PC-3 (cell line): Measurements from ENCODE around the gene DGKH. TPM values are rescaled to one million over a fixed set of nuclear protein-coding genes. Genes with fewer than 3 reads are reported as not detected.

Source experiments
- ATAC-seq: fragments of 200-7000 bp; cut with Tn5 transposase; 2 replicates; pipeline ENCODE4 v1.9.1; 2020; ENCODE audit warnings: mild to moderate bottlenecking, moderate library complexity
- BruUV-seq: library from RNA; stranded (reverse); fragments of 400-500 nt; replicated peaks from 2 replicates; lab custom pipeline; 2021; lab: Mats Ljungman, UMichigan
- CTCF ChIA-PET: fragments of 300-600 bp; sonication (Branson Sonifier 250); formaldehyde crosslinking; loops from one replicate; lab custom pipeline; 2022; ENCODE audit warnings: antibody characterized with exemption; lab: Charles Lee
- POLR2A ChIA-PET: fragments of 300-600 bp; sonication (Branson Sonifier 250); formaldehyde crosslinking; loops from one replicate; lab custom pipeline; 2022; ENCODE audit warnings: antibody characterized with exemption; ENCODE audit not compliant: unreplicated experiment; lab: Charles Lee
- DNase-seq: peaks from one replicate; pipeline ENCODE4 v3.0.0-alpha.2; 2015
- H2AFZ ChIP-seq: fragments of 300-600 bp; sonication (generic); 2 replicates; pipeline ENCODE4 v1.6.0; 2016; ENCODE audit warnings: antibody characterized with exemption, low read length
- H3F3A ChIP-seq: fragments of 300-600 bp; sonication (generic); one replicate; pipeline ENCODE4 v1.6.0; 2017; ENCODE audit warnings: antibody characterized with exemption, low read length, control low read depth, mild to moderate bottlenecking; ENCODE audit not compliant: unreplicated experiment
- H3K27ac ChIP-seq: fragments of 300-600 bp; sonication (generic); 2 replicates; pipeline ENCODE4 v1.5.1; 2016; ENCODE audit warnings: mild to moderate bottlenecking, low read length
- H3K27me3 ChIP-seq: fragments of 300-600 bp; sonication (generic); 2 replicates; pipeline ENCODE4 v1.6.1; 2016; ENCODE audit warnings: low read length, mixed read lengths
- H3K36me3 ChIP-seq: fragments of 300-600 bp; sonication (generic); 2 replicates; pipeline ENCODE4 v1.6.1; 2016; ENCODE audit warnings: low read depth, mixed run types, low read length, mixed read lengths
- H3K4me1 ChIP-seq: fragments of 300-600 bp; sonication (generic); 2 replicates; pipeline ENCODE4 v1.5.1; 2016; ENCODE audit warnings: low read length; ENCODE audit not compliant: insufficient read depth
- H3K4me2 ChIP-seq: fragments of 300-600 bp; sonication (generic); 2 replicates; pipeline ENCODE4 v1.6.0; 2016; ENCODE audit warnings: low read length
- H3K4me3 ChIP-seq: fragments of 300-600 bp; sonication (generic); 2 replicates; pipeline ENCODE4 v1.5.1; 2016; ENCODE audit warnings: mild to moderate bottlenecking, low read length, mixed read lengths
- H3K79me2 ChIP-seq: fragments of 300-600 bp; sonication (generic); 2 replicates; pipeline ENCODE4 v1.6.1; 2017; ENCODE audit warnings: low read length, mixed read lengths
- H3K9ac ChIP-seq: fragments of 300-600 bp; sonication (generic); 2 replicates; pipeline ENCODE4 v1.6.0; 2016; ENCODE audit warnings: mild to moderate bottlenecking, low read length
- H3K9me2 ChIP-seq: fragments of 300-600 bp; sonication (generic); replicated peaks from 2 replicates; pipeline ENCODE4 v1.6.1; 2016; ENCODE audit warnings: mixed run types, low read length, mixed read lengths
- H3K9me3 ChIP-seq: fragments of 300-600 bp; sonication (generic); 2 replicates; pipeline ENCODE4 v1.6.1; 2016; ENCODE audit warnings: low read length, mixed read lengths
- H4K20me1 ChIP-seq: fragments of 300-600 bp; sonication (generic); 2 replicates; pipeline ENCODE4 v1.6.1; 2016; ENCODE audit warnings: low read length, mixed read lengths
- EZH2 ChIP-seq: fragments of 300-600 bp; sonication (generic); IDR thresholded peaks from one replicate; pipeline ENCODE4 v1.6.1; 2017; ENCODE audit warnings: antibody characterized with exemption, mild to moderate bottlenecking, low read length; ENCODE audit not compliant: unreplicated experiment
- EZH2phosphoT487 ChIP-seq: fragments of 300-600 bp; sonication (generic); IDR thresholded peaks from 2 replicates; pipeline ENCODE4 v1.6.1; 2018; ENCODE audit warnings: mild to moderate bottlenecking, antibody characterized with exemption, low read length, borderline replicate concordance
- intact Hi-C: fragments of 100-400 bp; cut with micrococcal nuclease; formaldehyde crosslinking; loops from 2 replicates; pipeline ENCODE4 v1.9.0; 2023
- total RNA-seq: library from RNA; depleted of rRNA; stranded (reverse); fragments of >200 nt; gene quantifications from 2 replicates; pipeline ENCODE4 v1.2.3, GENCODE V29; 2014
- TF ChIP-seq, protein P1 (sequence below): fragments of 300-600 bp; sonication (generic); conservative IDR thresholded peaks from 2 replicates; pipeline ENCODE4 v1.5.1; 2017; ENCODE audit warnings: antibody characterized with exemption, low read depth, mild to moderate bottlenecking, low read length

DGKH gene
- total RNA-seq, 1 experiment from 2014 or later: 5.9 TPM

GRCh38 chr13:42099962-42100675 is 51.7 kb downstream of the DGKH start:
- BruUV-seq: no TSS peak
- no peak for TF ChIP-seq EZH2
- TF ChIP-seq, protein P1, sequence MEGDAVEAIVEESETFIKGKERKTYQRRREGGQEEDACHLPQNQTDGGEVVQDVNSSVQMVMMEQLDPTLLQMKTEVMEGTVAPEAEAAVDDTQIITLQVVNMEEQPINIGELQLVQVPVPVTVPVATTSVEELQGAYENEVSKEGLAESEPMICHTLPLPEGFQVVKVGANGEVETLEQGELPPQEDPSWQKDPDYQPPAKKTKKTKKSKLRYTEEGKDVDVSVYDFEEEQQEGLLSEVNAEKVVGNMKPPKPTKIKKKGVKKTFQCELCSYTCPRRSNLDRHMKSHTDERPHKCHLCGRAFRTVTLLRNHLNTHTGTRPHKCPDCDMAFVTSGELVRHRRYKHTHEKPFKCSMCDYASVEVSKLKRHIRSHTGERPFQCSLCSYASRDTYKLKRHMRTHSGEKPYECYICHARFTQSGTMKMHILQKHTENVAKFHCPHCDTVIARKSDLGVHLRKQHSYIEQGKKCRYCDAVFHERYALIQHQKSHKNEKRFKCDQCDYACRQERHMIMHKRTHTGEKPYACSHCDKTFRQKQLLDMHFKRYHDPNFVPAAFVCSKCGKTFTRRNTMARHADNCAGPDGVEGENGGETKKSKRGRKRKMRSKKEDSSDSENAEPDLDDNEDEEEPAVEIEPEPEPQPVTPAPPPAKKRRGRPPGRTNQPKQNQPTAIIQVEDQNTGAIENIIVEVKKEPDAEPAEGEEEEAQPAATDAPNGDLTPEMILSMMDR: no peak
- TF ChIP-seq EZH2phosphoT487: no peak
- Histone ChIP-seq H3K9ac (no peak overlapping the region), H3K36me3 (no peaks in the 10 kb centered on the region), H3K4me2 (no peak overlapping the region), H3K79me2 (peaks cover 17% of the 10 kb centered on the region), H3K27ac (no peak overlapping the region), H2AFZ (no peak overlapping the region), H3K4me1 (peaks cover 39% of the 10 kb centered on the region), H3K9me3 (no peaks in the 10 kb centered on the region), H3F3A (no peaks in the 10 kb centered on the region), H3K9me2 (no peaks in the 10 kb centered on the region), H3K4me3 (no peak overlapping the region), H4K20me1 (no peaks in the 10 kb centered on the region), H3K27me3 (no peaks in the 10 kb centered on the region)
- ChIA-PET POLR2A (no interaction called here), CTCF (no interaction called here)
- DNase-seq (no peak), ATAC-seq (no peak)
- intact Hi-C loops: no loop called here

- Histone ChIP-seq H3K4me2 (no peak overlapping the region), H3K36me3 (no peaks in the 10 kb centered on the region), H3K4me3 (no peak overlapping the region), H3F3A (no peaks in the 10 kb centered on the region), H4K20me1 (no peaks in the 10 kb centered on the region), H3K79me2 (peaks cover 19% of the 10 kb centered on the region), H3K27me3 (no peaks in the 10 kb centered on the region), H3K9ac (no peak overlapping the region), H3K9me2 (no peaks in the 10 kb centered on the region), H3K27ac (no peak overlapping the region), H3K4me1 (peaks cover 46% of the 10 kb centered on the region), H3K9me3 (no peaks in the 10 kb centered on the region), H2AFZ (no peak overlapping the region)
- no TSS peak for BruUV-seq
- ChIA-PET CTCF (no interaction called here), POLR2A (no interaction called here)
- TF ChIP-seq EZH2phosphoT487 (no peak), EZH2 (no peak)
- TF ChIP-seq, protein P1: no peak
- ATAC-seq (no peak), DNase-seq (no peak)
- intact Hi-C loops: no loop called here
Measured at GRCh38 chr13:42100960-42101359, 52.5 kb downstream of the DGKH start.

DNA sequence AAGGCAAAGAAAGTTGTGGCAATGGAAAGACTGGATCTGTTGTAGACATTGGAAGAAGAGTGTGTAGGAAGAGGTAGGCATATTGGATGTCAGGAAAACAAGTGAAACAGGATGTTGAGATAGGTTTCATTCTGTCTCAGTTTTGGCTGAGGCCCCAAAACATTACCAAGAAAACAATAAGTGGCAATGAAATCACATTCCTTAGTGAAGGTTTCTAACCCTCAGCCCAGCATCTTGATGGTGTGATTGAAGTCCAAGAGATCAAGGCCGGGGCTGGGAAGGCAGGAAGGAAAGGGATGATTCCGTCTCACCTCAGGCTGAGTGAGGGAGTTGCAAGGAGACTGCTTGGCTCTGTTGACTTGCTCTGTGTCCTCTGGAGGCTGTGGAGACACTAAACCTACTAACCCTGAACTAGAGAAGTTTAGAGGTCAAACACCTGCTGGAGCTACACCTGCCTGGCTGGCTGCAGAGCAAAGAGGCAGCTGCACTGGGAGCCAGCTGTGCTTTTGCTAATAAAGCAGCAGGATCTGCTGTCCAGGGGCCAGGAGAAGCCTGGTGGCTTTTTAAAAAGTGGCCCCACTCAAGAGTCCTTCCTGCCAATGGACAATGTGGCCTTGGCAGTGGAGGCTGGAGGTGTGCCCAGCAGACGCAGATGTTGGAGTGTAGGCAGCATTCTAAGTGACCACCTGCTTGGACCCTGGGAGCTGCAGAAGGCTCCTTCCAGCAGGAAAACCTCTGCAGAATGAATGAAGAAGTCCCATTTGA is 53.6 kb downstream of the DGKH start:
- Histone ChIP-seq H3K9ac (no peak overlapping the region), H3F3A (no peaks in the 10 kb centered on the region), H3K4me3 (no peak overlapping the region), H3K4me2 (no peak overlapping the region), H3K9me3 (no peaks in the 10 kb centered on the region), H2AFZ (no peak overlapping the region), H3K79me2 (peaks cover 19% of the 10 kb centered on the region), H3K27me3 (no peaks in the 10 kb centered on the region), H3K9me2 (no peaks in the 10 kb centered on the region), H4K20me1 (no peaks in the 10 kb centered on the region), H3K36me3 (no peaks in the 10 kb centered on the region), H3K4me1 (peaks cover 54% of the 10 kb centered on the region), H3K27ac (no peak overlapping the region)
- intact Hi-C loops: no loop called here
- CTCF ChIA-PET: no interaction called here
- no peak for ATAC-seq
- DNase-seq: no peak
- TF ChIP-seq, protein P1: no peak
- TF ChIP-seq EZH2 (no peak), EZH2phosphoT487 (no peak)
- BruUV-seq: no TSS peak
- POLR2A ChIA-PET: no interaction called here
